ENCODE results near the gene DNAAF2.

GRCh38 chr14:49653508-49653907 is 18.5 kb upstream of the DNAAF2 start:
- TF ChIP-seq POLR2A (IDR thresholded peaks at IDR 0.05; ENCODE audit: low read length) = no peak
- TF ChIP-seq GATA1 (IDR thresholded peaks at IDR 0.05; ENCODE audit: low read depth, low read length) = no peak
